Measurements from ENCODE around the gene PHC3. TPM values are rescaled to one million over a fixed set of nuclear protein-coding genes. Genes with fewer than 3 reads are reported as not detected.
A peak's percentile ranks its signal among the peaks of the same experiment; 100 is the strongest.
"Not testable (repeated sequence)": the region's sequence is repeated elsewhere in the genome, so short reads cannot be mapped to it uniquely, and the experiment has no call there.

PHC3 gene
- total RNA-seq, 1 experiment from 2014 or later, result 8.2 TPM

GRCh38 chr3:170128977-170129431, 52.5 kb downstream of the PHC3 start:
- no peak overlapping the region for H3K4me3 ChIP-seq (ENCODE audit: insufficient read depth, low read depth, low read length)
- peaks cover 9% of the 10 kb centered on the region for H3K36me3 ChIP-seq (replicated peaks; ENCODE audit: control insufficient read depth, insufficient read depth, low read length)
- no peak for DNase-seq
- no peaks in the 10 kb centered on the region for H3K27me3 ChIP-seq (ENCODE audit: control insufficient read depth, insufficient read depth, low read length)

GRCh38 chr3:170128259-170128976, 53.1 kb downstream of the PHC3 start:
- Histone ChIP-seq H3K36me3 (replicated peaks; ENCODE audit: control insufficient read depth, insufficient read depth, low read length) (peaks cover 9% of the 10 kb centered on the region), H3K4me3 (ENCODE audit: insufficient read depth, low read depth, low read length) (no peak overlapping the region), H3K27me3 (ENCODE audit: control insufficient read depth, insufficient read depth, low read length) (no peaks in the 10 kb centered on the region)
- DNase-seq, result no peak

- peak; percentile 6 for DNase-seq
- Histone ChIP-seq H3K36me3 (replicated peaks; ENCODE audit: control insufficient read depth, insufficient read depth, low read length) (peaks cover 2% of the 10 kb centered on the region), H3K27me3 (ENCODE audit: control insufficient read depth, insufficient read depth, low read length) (no peaks in the 10 kb centered on the region), H3K4me3 (ENCODE audit: insufficient read depth, low read depth, low read length) (no peak overlapping the region)
These were observed 64.4 kb downstream of the PHC3 start for GRCh38 chr3:170117134-170117533.

GRCh38 chr3:170114165-170114564, 67.4 kb downstream of the PHC3 start:
- not testable (repeated sequence) for H3K36me3 ChIP-seq (replicated peaks; ENCODE audit: control insufficient read depth, insufficient read depth, low read length); DNase-seq; H3K27me3 ChIP-seq (ENCODE audit: control insufficient read depth, insufficient read depth, low read length)

GRCh38 chr3:170111147-170111771, 70.3 kb downstream of the PHC3 start:
- Histone ChIP-seq H3K27me3 (ENCODE audit: control insufficient read depth, insufficient read depth, low read length) (no peaks in the 10 kb centered on the region), H3K36me3 (replicated peaks; ENCODE audit: control insufficient read depth, insufficient read depth, low read length) (no peaks in the 10 kb centered on the region; the same call in 1 of the 2 replicates)

More at GRCh38 chr3:170114165-170114564, 67.4 kb downstream of the PHC3 start:
- not testable (repeated sequence) for H3K4me3 ChIP-seq (ENCODE audit: insufficient read depth, low read depth, low read length)

GRCh38 chr3:170109579-170110293, 71.8 kb downstream of the PHC3 start:
- no peak overlapping the region for H3K4me3 ChIP-seq (ENCODE audit: insufficient read depth, low read depth, low read length)
- H3K36me3 ChIP-seq (replicated peaks; ENCODE audit: control insufficient read depth, insufficient read depth, low read length), result no peaks in the 10 kb centered on the region; the same call in 1 of the 2 replicates
- DNase-seq, result no peak
- no peaks in the 10 kb centered on the region for H3K27me3 ChIP-seq (ENCODE audit: control insufficient read depth, insufficient read depth, low read length)

More at GRCh38 chr3:170111147-170111771, 70.3 kb downstream of the PHC3 start:
- DNase-seq, result no peak
- no peak overlapping the region for H3K4me3 ChIP-seq (ENCODE audit: insufficient read depth, low read depth, low read length)

GRCh38 chr3:170108955-170109354, 72.6 kb downstream of the PHC3 start:
- DNase-seq, result no peak
- H3K36me3 ChIP-seq (replicated peaks; ENCODE audit: control insufficient read depth, insufficient read depth, low read length), result no peaks in the 10 kb centered on the region; the same call in none of the 2 replicates
- no peak overlapping the region for H3K4me3 ChIP-seq (ENCODE audit: insufficient read depth, low read depth, low read length)
- no peaks in the 10 kb centered on the region for H3K27me3 ChIP-seq (ENCODE audit: control insufficient read depth, insufficient read depth, low read length)

- DNase-seq, result no peak
- Histone ChIP-seq H3K27me3 (ENCODE audit: control insufficient read depth, insufficient read depth, low read length) (no peaks in the 10 kb centered on the region), H3K36me3 (replicated peaks; ENCODE audit: control insufficient read depth, insufficient read depth, low read length) (no peaks in the 10 kb centered on the region; the same call in none of the 2 replicates), H3K4me3 (ENCODE audit: insufficient read depth, low read depth, low read length) (no peak overlapping the region)
These were observed 73.6 kb downstream of the PHC3 start for GRCh38 chr3:170107941-170108340.

- H3K27me3 ChIP-seq (ENCODE audit: control insufficient read depth, insufficient read depth, low read length), result no peaks in the 10 kb centered on the region
- H3K4me3 ChIP-seq (ENCODE audit: insufficient read depth, low read depth, low read length), result no peak overlapping the region
- H3K36me3 ChIP-seq (replicated peaks; ENCODE audit: control insufficient read depth, insufficient read depth, low read length), result peaks cover 5% of the 10 kb centered on the region
- DNase-seq, result no peak
These were observed 79.1 kb downstream of the PHC3 start for GRCh38 chr3:170102431-170102830.

- no peak for DNase-seq
- Histone ChIP-seq H3K36me3 (replicated peaks; ENCODE audit: control insufficient read depth, insufficient read depth, low read length) (peaks cover 8% of the 10 kb centered on the region), H3K27me3 (ENCODE audit: control insufficient read depth, insufficient read depth, low read length) (no peaks in the 10 kb centered on the region)
These were observed 80.6 kb downstream of the PHC3 start for GRCh38 chr3:170100944-170101343.

GRCh38 chr3:170098753-170099152, 82.8 kb downstream of the PHC3 start:
- H3K36me3 ChIP-seq (replicated peaks; ENCODE audit: control insufficient read depth, insufficient read depth, low read length), result peaks cover 10% of the 10 kb centered on the region
- no peak overlapping the region for H3K4me3 ChIP-seq (ENCODE audit: insufficient read depth, low read depth, low read length)

More at GRCh38 chr3:170100944-170101343, 80.6 kb downstream of the PHC3 start:
- no peak overlapping the region for H3K4me3 ChIP-seq (ENCODE audit: insufficient read depth, low read depth, low read length)

GRCh38 chr3:170096342-170096741, 85.2 kb downstream of the PHC3 start:
- no peak for DNase-seq
- Histone ChIP-seq H3K36me3 (replicated peaks; ENCODE audit: control insufficient read depth, insufficient read depth, low read length) (peaks cover 5% of the 10 kb centered on the region), H3K4me3 (ENCODE audit: insufficient read depth, low read depth, low read length) (no peak overlapping the region), H3K27me3 (ENCODE audit: control insufficient read depth, insufficient read depth, low read length) (no peaks in the 10 kb centered on the region)

More at GRCh38 chr3:170098753-170099152, 82.8 kb downstream of the PHC3 start:
- DNase-seq, result no peak
- no peaks in the 10 kb centered on the region for H3K27me3 ChIP-seq (ENCODE audit: control insufficient read depth, insufficient read depth, low read length)

- H3K4me3 ChIP-seq (ENCODE audit: insufficient read depth, low read depth, low read length), result no peak overlapping the region
- no peak for DNase-seq
- peaks cover 5% of the 10 kb centered on the region for H3K36me3 ChIP-seq (replicated peaks; ENCODE audit: control insufficient read depth, insufficient read depth, low read length)
- no peaks in the 10 kb centered on the region for H3K27me3 ChIP-seq (ENCODE audit: control insufficient read depth, insufficient read depth, low read length)
These were observed 85.8 kb downstream of the PHC3 start for GRCh38 chr3:170095771-170096170.

- peaks cover 5% of the 10 kb centered on the region for H3K36me3 ChIP-seq (replicated peaks; ENCODE audit: control insufficient read depth, insufficient read depth, low read length)
- H3K4me3 ChIP-seq (ENCODE audit: insufficient read depth, low read depth, low read length), result no peak overlapping the region
- DNase-seq, result no peak
- no peaks in the 10 kb centered on the region for H3K27me3 ChIP-seq (ENCODE audit: control insufficient read depth, insufficient read depth, low read length)
These were observed 88.6 kb downstream of the PHC3 start for GRCh38 chr3:170092907-170093306.

All from H7 (cell line).